ENCODE data around the gene MEGF6.

DNA sequence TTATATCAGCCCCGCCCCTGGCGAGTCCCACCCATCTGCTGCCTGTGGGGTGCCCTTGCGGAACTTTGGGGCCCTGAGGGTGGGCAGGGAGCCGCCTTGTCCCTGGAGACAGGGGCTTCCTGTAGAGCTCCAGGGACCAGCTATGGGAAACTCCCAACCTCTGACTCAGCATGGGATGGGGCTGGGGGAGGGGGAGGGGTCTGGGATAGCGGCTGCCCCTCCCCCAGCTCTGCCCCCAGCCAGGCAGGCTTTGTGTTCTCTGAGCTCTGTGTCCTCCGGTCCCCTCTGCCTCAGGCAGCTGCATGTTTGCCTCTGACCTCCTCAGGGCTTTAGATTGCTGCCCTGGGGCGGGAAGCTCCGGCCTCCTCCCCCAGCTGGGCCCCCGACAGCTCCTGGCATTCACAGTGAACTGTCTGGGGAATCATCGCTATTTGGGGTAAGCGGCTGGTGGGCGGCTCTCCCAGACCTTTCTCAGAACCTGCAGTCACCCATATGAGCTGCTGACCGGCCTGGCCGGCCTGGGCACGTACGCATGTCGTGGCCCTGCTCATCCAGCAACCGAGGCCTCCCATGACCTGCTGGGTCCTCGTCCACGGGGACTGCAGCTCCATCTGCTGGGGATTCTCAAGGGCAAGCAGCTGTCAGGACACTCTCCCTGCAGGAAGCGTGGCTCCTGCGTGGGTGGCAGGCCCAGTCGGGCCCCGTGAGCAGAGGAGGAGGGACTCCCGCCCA is 139.8 kb downstream of the MEGF6 start:
- TF ChIP-seq, protein P1, sequence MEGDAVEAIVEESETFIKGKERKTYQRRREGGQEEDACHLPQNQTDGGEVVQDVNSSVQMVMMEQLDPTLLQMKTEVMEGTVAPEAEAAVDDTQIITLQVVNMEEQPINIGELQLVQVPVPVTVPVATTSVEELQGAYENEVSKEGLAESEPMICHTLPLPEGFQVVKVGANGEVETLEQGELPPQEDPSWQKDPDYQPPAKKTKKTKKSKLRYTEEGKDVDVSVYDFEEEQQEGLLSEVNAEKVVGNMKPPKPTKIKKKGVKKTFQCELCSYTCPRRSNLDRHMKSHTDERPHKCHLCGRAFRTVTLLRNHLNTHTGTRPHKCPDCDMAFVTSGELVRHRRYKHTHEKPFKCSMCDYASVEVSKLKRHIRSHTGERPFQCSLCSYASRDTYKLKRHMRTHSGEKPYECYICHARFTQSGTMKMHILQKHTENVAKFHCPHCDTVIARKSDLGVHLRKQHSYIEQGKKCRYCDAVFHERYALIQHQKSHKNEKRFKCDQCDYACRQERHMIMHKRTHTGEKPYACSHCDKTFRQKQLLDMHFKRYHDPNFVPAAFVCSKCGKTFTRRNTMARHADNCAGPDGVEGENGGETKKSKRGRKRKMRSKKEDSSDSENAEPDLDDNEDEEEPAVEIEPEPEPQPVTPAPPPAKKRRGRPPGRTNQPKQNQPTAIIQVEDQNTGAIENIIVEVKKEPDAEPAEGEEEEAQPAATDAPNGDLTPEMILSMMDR (optimal IDR thresholded peaks at IDR 0.05 in 1 of 3, IDR thresholded peaks at IDR 0.05 in 1 of 3, conservative IDR thresholded peaks at IDR 0.05 in 1 of 3; ENCODE audit: extremely low read depth in 1 of 3, insufficient read depth in 2 of 3, low read length in 3 of 3): peak in 2 of 3 experiments; percentile 36 to 55
- TF ChIP-seq EZH2 (IDR thresholded peaks at IDR 0.05; ENCODE audit: low read length): no peak
